GM23248 (cell line): Measurements from ENCODE around the gene KCNJ6. TPM values are rescaled to one million over a fixed set of nuclear protein-coding genes. Genes with fewer than 3 reads are reported as not detected.
A peak's percentile ranks its signal among the peaks of the same experiment; 100 is the strongest.

ENCODE experiments used
- DNase-seq: peaks from one replicate; pipeline ENCODE4 v3.0.0-alpha.2; 2015
- H2AFZ ChIP-seq: fragments of 200-600 bp; sonication (generic); 2 replicates; pipeline ENCODE4 v1.6.1; 2016; ENCODE audit warnings: antibody characterized with exemption
- H3F3A ChIP-seq: fragments of 200-600 bp; sonication (generic); 2 replicates; pipeline ENCODE4 v1.6.1; 2016; ENCODE audit warnings: mild to moderate bottlenecking, antibody characterized with exemption, mixed run types; ENCODE audit not compliant: insufficient read depth
- H3K27ac ChIP-seq: fragments of 200-600 bp; sonication (generic); 2 replicates; pipeline ENCODE4 v1.5.1; 2016; ENCODE audit warnings: mild to moderate bottlenecking
- H3K27me3 ChIP-seq: fragments of 200-600 bp; sonication (generic); replicated peaks from 2 replicates; pipeline ENCODE4 v1.6.1; 2016; ENCODE audit warnings: mild to moderate bottlenecking; ENCODE audit not compliant: insufficient read depth
- H3K36me3 ChIP-seq: fragments of 200-600 bp; sonication (generic); 2 replicates; pipeline ENCODE4 v1.6.1; 2016; ENCODE audit warnings: low read depth, mild to moderate bottlenecking
- H3K4me1 ChIP-seq: fragments of 200-600 bp; sonication (generic); 2 replicates; pipeline ENCODE4 v1.6.1; 2016; ENCODE audit warnings: mild to moderate bottlenecking; ENCODE audit not compliant: insufficient read depth
- H3K4me2 ChIP-seq: fragments of 200-600 bp; sonication (generic); one replicate; pipeline ENCODE4 v1.6.1; 2016; ENCODE audit warnings: mild to moderate bottlenecking; ENCODE audit not compliant: unreplicated experiment
- H3K4me3 ChIP-seq: fragments of 200-600 bp; sonication (generic); 2 replicates; pipeline ENCODE4 v1.5.1; 2016; ENCODE audit warnings: mild to moderate bottlenecking
- H3K79me2 ChIP-seq: fragments of 200-600 bp; sonication (generic); 2 replicates; pipeline ENCODE4 v1.6.1; 2016; ENCODE audit warnings: mild to moderate bottlenecking; ENCODE audit not compliant: insufficient read depth
- H3K9ac ChIP-seq: fragments of 200-600 bp; sonication (generic); 2 replicates; pipeline ENCODE4 v1.6.1; 2016; ENCODE audit warnings: mild to moderate bottlenecking
- H3K9me2 ChIP-seq: fragments of 200-600 bp; sonication (generic); 2 replicates; pipeline ENCODE4 v1.6.1; 2016; ENCODE audit warnings: mixed run types, mild to moderate bottlenecking, moderate library complexity; ENCODE audit not compliant: insufficient read depth
- H3K9me3 ChIP-seq: fragments of 200-600 bp; sonication (generic); one replicate; pipeline ENCODE4 v1.6.1; 2017; ENCODE audit warnings: low read depth
- H4K20me1 ChIP-seq: fragments of 200-600 bp; sonication (generic); 2 replicates; pipeline ENCODE4 v1.6.0; 2016; ENCODE audit not compliant: insufficient read depth
- EZH2 ChIP-seq: fragments of 200-600 bp; sonication (generic); IDR thresholded peaks from 2 replicates; pipeline ENCODE4 v1.6.1; 2018; ENCODE audit warnings: antibody characterized with exemption, mild to moderate bottlenecking; ENCODE audit not compliant: insufficient read depth, poor library complexity, severe bottlenecking
- EZH2phosphoT487 ChIP-seq: fragments of 200-600 bp; sonication (generic); IDR thresholded peaks from 2 replicates; pipeline ENCODE4 v1.6.1; 2018; ENCODE audit warnings: antibody characterized with exemption, moderate library complexity, mild to moderate bottlenecking, low read depth; ENCODE audit not compliant: insufficient read depth
- WGBS, 2 experiments: methylation state at CpG; one replicate each; pipeline ENCODE4 v1.1.6; 2015 to 2017; ENCODE audit warnings: low lambda C conversion rate in 2 of 2, low coverage in 1 of 2; ENCODE audit errors: missing lambda C conversion rate in 2 of 2; 5-methylcytosine and 5-hydroxymethylcytosine counted together
- in situ Hi-C: fragments of 300-500 bp; cut with MboI; formaldehyde crosslinking; loops from 2 replicates; pipeline ENCODE4 v1.15.0; 2020
- polyA plus RNA-seq: library from polyadenylated mRNA; unstranded; fragments of >200 nt; fragmentation: Nextera tagmentation; extraction: Ambion mirVana; gene quantifications from 2 replicates; pipeline ENCODE4 v1.2.1, GENCODE V29; 2016
- total RNA-seq: library from RNA; depleted of rRNA; stranded (reverse); fragments of >200 nt; shearing (Covaris generic); gene quantifications from 2 replicates; pipeline ENCODE4 v1.2.3, GENCODE V29; 2014

KCNJ6 gene
- total and polyA plus RNA-seq, 2 experiments from 2014 or later, result 0.11 TPM; not detected in 1

GRCh38 chr21:37660709-37661108 is 255.5 kb downstream of the KCNJ6 start:
- Histone ChIP-seq H3K9me3 (no peaks in the 10 kb centered on the region), H3K79me2 (no peaks in the 10 kb centered on the region), H3F3A (peaks cover 11% of the 10 kb centered on the region), H3K27me3 (no peaks in the 10 kb centered on the region), H3K4me1 (peaks cover 14% of the 10 kb centered on the region; the same call in 1 of the 2 replicates), H3K27ac (no peak overlapping the region), H3K9ac (no peak overlapping the region), H3K4me2 (no peak overlapping the region), H3K4me3 (no peak overlapping the region), H4K20me1 (no peaks in the 10 kb centered on the region), H3K36me3 (no peaks in the 10 kb centered on the region), H2AFZ (no peak overlapping the region), H3K9me2 (no peaks in the 10 kb centered on the region)
- 91 to 93% methylated on average over 6 of the region's 6 CpGs for WGBS, 2 experiments
- DNase-seq, result no peak
- TF ChIP-seq EZH2 (no peak), EZH2phosphoT487 (no peak)
- in situ Hi-C loops, result no loop called here

GRCh38 chr21:37659874-37660273 is 256.4 kb downstream of the KCNJ6 start:
- H3K9me2 ChIP-seq, result no peaks in the 10 kb centered on the region
- no peak overlapping the region for H2AFZ ChIP-seq
- no peak overlapping the region for H3K27ac ChIP-seq
- no peak overlapping the region for H3K4me3 ChIP-seq
- no peak overlapping the region for H3K9ac ChIP-seq
- TF ChIP-seq EZH2phosphoT487 (no peak), EZH2 (no peak)
- no peak overlapping the region for H3K4me2 ChIP-seq
- peaks cover 11% of the 10 kb centered on the region for H3F3A ChIP-seq
- no peaks in the 10 kb centered on the region for H3K27me3 ChIP-seq
- H3K79me2 ChIP-seq, result no peaks in the 10 kb centered on the region
- H4K20me1 ChIP-seq, result no peaks in the 10 kb centered on the region
- no peaks in the 10 kb centered on the region for H3K9me3 ChIP-seq
- WGBS, 2 experiments, result 40 to 45% methylated on average over 1 of the region's 1 CpG
- H3K4me1 ChIP-seq, result peaks cover 14% of the 10 kb centered on the region; the same call in 1 of the 2 replicates
- H3K36me3 ChIP-seq, result no peaks in the 10 kb centered on the region
- in situ Hi-C loops, result no loop called here
- DNase-seq, result no peak

DNA sequence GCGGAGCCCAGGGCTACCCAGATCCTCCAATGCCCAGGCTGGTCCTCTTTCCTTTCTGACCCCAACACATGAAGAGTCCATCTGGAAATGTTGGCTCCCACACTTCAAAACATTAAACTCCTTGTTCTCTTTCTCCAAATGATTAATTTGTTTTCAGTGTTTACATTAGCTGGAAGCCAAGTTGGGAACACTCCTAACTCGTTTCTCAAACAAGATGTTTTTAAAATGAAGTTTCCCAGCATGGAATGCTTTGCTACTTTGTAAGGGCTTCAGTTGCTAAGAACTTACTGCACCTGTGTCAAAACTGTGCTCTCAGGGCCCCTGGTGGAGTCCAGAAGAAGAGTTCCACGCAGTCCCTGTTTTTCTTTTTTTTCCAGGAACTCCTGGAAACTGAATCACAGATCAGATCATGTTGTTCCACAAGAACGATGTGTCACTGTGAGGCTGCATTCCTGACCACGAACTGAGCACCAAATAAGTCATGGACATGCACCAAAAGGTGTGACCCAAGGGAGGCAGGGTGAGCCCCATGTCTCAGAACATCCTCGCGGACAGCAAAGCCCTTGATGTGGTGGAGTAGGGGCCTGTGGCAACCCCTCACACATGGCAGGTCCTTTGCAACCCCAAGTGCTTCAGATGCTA is 257.3 kb downstream of the KCNJ6 start:
- peaks cover 3% of the 10 kb centered on the region; the same call in 1 of the 2 replicates for H3K27me3 ChIP-seq
- H4K20me1 ChIP-seq, result no peaks in the 10 kb centered on the region
- H3K4me2 ChIP-seq, result peak overlapping the region; percentile 44
- peaks cover 11% of the 10 kb centered on the region for H3F3A ChIP-seq
- no peaks in the 10 kb centered on the region for H3K9me2 ChIP-seq
- H2AFZ ChIP-seq, result 0 out of 2 replicates have a peak overlapping the region, but pooled peaks have one; percentile 18
- no peak overlapping the region for H3K9ac ChIP-seq
- peaks cover 14% of the 10 kb centered on the region; the same call in 1 of the 2 replicates for H3K4me1 ChIP-seq
- no peaks in the 10 kb centered on the region for H3K79me2 ChIP-seq
- in situ Hi-C loops, result no loop called here
- H3K4me3 ChIP-seq, result peak overlapping the region; percentile 23; the same call in 1 of the 2 replicates
- WGBS, 2 experiments, result 15 to 17% methylated on average over 7 of the region's 7 CpGs
- TF ChIP-seq EZH2, result no peak
- H3K9me3 ChIP-seq, result no peaks in the 10 kb centered on the region
- H3K36me3 ChIP-seq, result no peaks in the 10 kb centered on the region
- DNase-seq, result peak; percentile 92
- 0 out of 2 replicates have a peak overlapping the region, but pooled peaks have one; percentile 30 for H3K27ac ChIP-seq

GRCh38 chr21:37658121-37658816 is 258.0 kb downstream of the KCNJ6 start:
- TF ChIP-seq EZH2 (no peak), EZH2phosphoT487 (no peak)
- Histone ChIP-seq H3K27ac (no peak overlapping the region), H3K79me2 (no peaks in the 10 kb centered on the region), H3K9ac (no peak overlapping the region), H3K4me3 (peak overlapping the region; percentile 23; the same call in 1 of the 2 replicates), H3K4me1 (peaks cover 14% of the 10 kb centered on the region; the same call in 1 of the 2 replicates), H4K20me1 (no peaks in the 10 kb centered on the region), H2AFZ (0 out of 2 replicates have a peak overlapping the region, but pooled peaks have one; percentile 18), H3F3A (peaks cover 11% of the 10 kb centered on the region), H3K27me3 (peaks cover 9% of the 10 kb centered on the region; the same call in 1 of the 2 replicates), H3K36me3 (no peaks in the 10 kb centered on the region), H3K9me2 (no peaks in the 10 kb centered on the region), H3K9me3 (no peaks in the 10 kb centered on the region), H3K4me2 (peak overlapping the region; percentile 44)
- in situ Hi-C loops, result no loop called here
- no peak for DNase-seq
- WGBS, 2 experiments, result 6% methylated on average over 10 of the region's 10 CpGs
